H1 (cell line): Measurements from ENCODE around the gene DEK. TPM values are rescaled to one million over a fixed set of nuclear protein-coding genes. Genes with fewer than 3 reads are reported as not detected.

Experiments
- CHD1 ChIP-seq: IDR thresholded peaks from 2 replicates; pipeline ENCODE4 v1.6.1; 2012; ENCODE audit warnings: low read depth, low read length, improper control_type of control experiment
- EGR1 ChIP-seq: IDR thresholded peaks from 2 replicates; pipeline ENCODE4 v1.6.1; 2011; ENCODE audit warnings: low read depth, low read length, borderline replicate concordance
- HDAC6 ChIP-seq: IDR thresholded peaks from one replicate; pipeline ENCODE4 v1.7.1; 2012; ENCODE audit warnings: low read depth, mild to moderate bottlenecking, inconsistent platforms, low read length, moderate library complexity
- POLR2AphosphoS5 ChIP-seq: IDR thresholded peaks from 2 replicates; pipeline ENCODE4 v1.6.1; 2011; ENCODE audit warnings: low read depth, low read length
- SAP30 ChIP-seq: fragments of 300-600 bp; sonication (generic); IDR thresholded peaks from 2 replicates; pipeline ENCODE4 v1.7.1; 2012; ENCODE audit warnings: low read length, moderate library complexity, mild to moderate bottlenecking, inconsistent platforms; ENCODE audit not compliant: insufficient read depth, insufficient replicate concordance
- SIN3A ChIP-seq, 2 experiments: IDR thresholded peaks in 1 of 2; conservative IDR thresholded peaks in 1 of 2; 2 replicates each; pipeline ENCODE4 v1.6.1; 2011 to 2012; ENCODE audit warnings: low read length in 2 of 2, improper control_type of control experiment in 1 of 2, low read depth in 1 of 2, mild to moderate bottlenecking in 1 of 2
- SIX5 ChIP-seq: IDR thresholded peaks from 2 replicates; pipeline ENCODE4 v1.6.1; 2011; ENCODE audit warnings: mild to moderate bottlenecking, low read depth, low read length
- TAF7 ChIP-seq: optimal IDR thresholded peaks from 2 replicates; pipeline ENCODE3; 2011; ENCODE audit warnings: low read depth, mild to moderate bottlenecking, inconsistent platforms, low read length, moderate library complexity, borderline replicate concordance
- ZNF274 ChIP-seq: IDR thresholded peaks from 2 replicates; pipeline ENCODE4 v1.7.0; 2012; ENCODE audit warnings: low read length, borderline replicate concordance; ENCODE audit errors: extremely low read depth
- polyA plus RNA-seq, 7 experiments: library from polyadenylated mRNA; depleted of rRNA in 3 of 7; stranded (reverse) in 5 of 7; unstranded in 2 of 7; fragments of >200 nt in 5 of 7; fragments of 200-250 nt in 2 of 7; gene quantifications; 1 replicate in 5 of 7; 2 replicates in 1 of 7; 4 replicates in 1 of 7; pipeline versions ENCODE4 v1.2.1 to v1.2.3, GENCODE V29; 2011 to 2013; ENCODE audit warnings: missing spikeins in 2 of 7, mixed read lengths in 2 of 7
- total RNA-seq: library from RNA; stranded (reverse); fragmentation: NEBNext Ultra II Directional; extraction: Animal tissue kit (Norgen Biotek cat#: 25700); gene quantifications from 2 replicates; pipeline ENCODE4 v1.2.1, GENCODE V29; 2021

The DEK gene
- total and polyA plus RNA-seq, 2 of the 8 experiments (the other 6 are each of a cell fraction or from before 2014, with no cell fraction given) = 40.0 to 228 TPM

DNA sequence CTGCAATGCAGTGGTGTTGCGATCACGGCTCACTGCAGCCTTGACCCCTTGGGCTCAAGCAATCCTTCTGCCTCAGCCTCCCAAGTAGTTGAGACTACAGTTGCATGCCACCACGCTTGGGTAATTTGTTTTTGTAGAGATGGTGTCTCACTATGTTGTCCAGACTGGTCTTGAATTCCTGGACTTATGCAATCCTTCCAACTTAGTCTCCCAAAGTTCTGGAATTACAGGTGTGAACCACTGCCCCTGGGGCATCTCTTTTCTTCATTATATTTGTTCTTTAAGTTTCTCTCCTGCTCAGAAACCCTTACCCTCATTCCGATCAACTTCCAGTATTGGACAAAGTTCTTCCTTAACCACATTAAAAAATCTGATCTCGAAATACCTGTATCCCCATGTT is 44.7 kb upstream of the DEK start (continued):
- TF ChIP-seq TAF7 = no peak
- no peak for TF ChIP-seq SAP30
- TF ChIP-seq EGR1 = no peak
- TF ChIP-seq POLR2AphosphoS5 = no peak
- TF ChIP-seq SIN3A (conservative IDR thresholded peaks at IDR 0.05 in 1 of 2, IDR thresholded peaks at IDR 0.05 in 1 of 2; ENCODE audit: low read depth in 1 of 2, low read length in 2 of 2) = no peak
- TF ChIP-seq ZNF274 = no peak
- no peak for TF ChIP-seq CHD1
- no peak for TF ChIP-seq HDAC6
- no peak for TF ChIP-seq SIX5
